Neural cell (in vitro differentiated cells): ENCODE results near the gene SERPINA3.

Source experiments
- CTCF ChIP-seq: fragments of 450-650 bp; IDR thresholded peaks from 2 replicates; pipeline ENCODE4 v1.5.1; 2014; ENCODE audit warnings: antibody characterized with exemption, mild to moderate bottlenecking, moderate library complexity; ENCODE audit not compliant: poor library complexity, severe bottlenecking
- EP300 ChIP-seq: fragments of 450-650 bp; conservative IDR thresholded peaks from 2 replicates; pipeline ENCODE4 v1.6.1; 2014; ENCODE audit warnings: antibody characterized with exemption, mild to moderate bottlenecking, moderate library complexity; ENCODE audit not compliant: poor library complexity, severe bottlenecking
- EZH2 ChIP-seq: fragments of 200-600, 300-800 bp; shearing (Covaris generic), sonication (generic); IDR thresholded peaks from 2 replicates; pipeline ENCODE4 v1.6.1; 2014; ENCODE audit warnings: antibody characterized with exemption, low read length, borderline replicate concordance, mild to moderate bottlenecking; ENCODE audit not compliant: insufficient read depth, poor library complexity, severe bottlenecking
- POLR2AphosphoS5 ChIP-seq: IDR thresholded peaks from 2 replicates; pipeline ENCODE4 v1.6.1; 2012
- TAF1 ChIP-seq: IDR thresholded peaks from 2 replicates; pipeline ENCODE4 v1.6.1; 2012; ENCODE audit warnings: low read depth
- TF ChIP-seq, protein P1 (sequence below): IDR thresholded peaks from 2 replicates; pipeline ENCODE4 v1.6.1; 2012; ENCODE audit warnings: borderline replicate concordance

DNA sequence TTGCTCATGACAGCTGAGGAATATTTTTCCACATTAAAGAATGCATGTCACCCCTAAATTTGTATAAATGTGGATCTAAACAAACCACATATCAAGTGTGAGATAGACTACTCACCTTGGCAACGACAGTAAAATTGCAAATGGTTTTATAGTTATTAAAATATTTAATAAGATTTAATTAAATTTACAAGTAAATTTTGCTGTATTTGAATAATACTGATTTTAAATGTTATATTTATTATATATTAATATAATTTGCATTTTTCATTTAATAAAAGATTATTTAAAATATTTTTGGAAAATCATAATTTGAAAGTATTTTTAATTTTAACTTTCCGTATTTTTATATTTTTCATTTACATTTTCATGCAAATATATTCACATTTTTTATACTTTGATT is 53.4 kb downstream of the SERPINA3 start:
- no peak for TF ChIP-seq CTCF
- no peak for TF ChIP-seq EZH2
- no peak for TF ChIP-seq EP300
- no peak for TF ChIP-seq POLR2AphosphoS5
- TF ChIP-seq, protein P1, sequence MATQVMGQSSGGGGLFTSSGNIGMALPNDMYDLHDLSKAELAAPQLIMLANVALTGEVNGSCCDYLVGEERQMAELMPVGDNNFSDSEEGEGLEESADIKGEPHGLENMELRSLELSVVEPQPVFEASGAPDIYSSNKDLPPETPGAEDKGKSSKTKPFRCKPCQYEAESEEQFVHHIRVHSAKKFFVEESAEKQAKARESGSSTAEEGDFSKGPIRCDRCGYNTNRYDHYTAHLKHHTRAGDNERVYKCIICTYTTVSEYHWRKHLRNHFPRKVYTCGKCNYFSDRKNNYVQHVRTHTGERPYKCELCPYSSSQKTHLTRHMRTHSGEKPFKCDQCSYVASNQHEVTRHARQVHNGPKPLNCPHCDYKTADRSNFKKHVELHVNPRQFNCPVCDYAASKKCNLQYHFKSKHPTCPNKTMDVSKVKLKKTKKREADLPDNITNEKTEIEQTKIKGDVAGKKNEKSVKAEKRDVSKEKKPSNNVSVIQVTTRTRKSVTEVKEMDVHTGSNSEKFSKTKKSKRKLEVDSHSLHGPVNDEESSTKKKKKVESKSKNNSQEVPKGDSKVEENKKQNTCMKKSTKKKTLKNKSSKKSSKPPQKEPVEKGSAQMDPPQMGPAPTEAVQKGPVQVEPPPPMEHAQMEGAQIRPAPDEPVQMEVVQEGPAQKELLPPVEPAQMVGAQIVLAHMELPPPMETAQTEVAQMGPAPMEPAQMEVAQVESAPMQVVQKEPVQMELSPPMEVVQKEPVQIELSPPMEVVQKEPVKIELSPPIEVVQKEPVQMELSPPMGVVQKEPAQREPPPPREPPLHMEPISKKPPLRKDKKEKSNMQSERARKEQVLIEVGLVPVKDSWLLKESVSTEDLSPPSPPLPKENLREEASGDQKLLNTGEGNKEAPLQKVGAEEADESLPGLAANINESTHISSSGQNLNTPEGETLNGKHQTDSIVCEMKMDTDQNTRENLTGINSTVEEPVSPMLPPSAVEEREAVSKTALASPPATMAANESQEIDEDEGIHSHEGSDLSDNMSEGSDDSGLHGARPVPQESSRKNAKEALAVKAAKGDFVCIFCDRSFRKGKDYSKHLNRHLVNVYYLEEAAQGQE = no peak
- TF ChIP-seq TAF1 = no peak
